GM19043 (cell line): Measurements from ENCODE around the gene NUDC.
"Not testable (repeated sequence)": the region's sequence is repeated elsewhere in the genome, so short reads cannot be mapped to it uniquely, and the experiment has no call there.

Experiments used
- ATAC-seq: cut with Tn5 transposase; IDR thresholded peaks from one replicate; pipeline ENCODE4 v1.9.1; 2021; ENCODE audit warnings: low read depth; ENCODE audit not compliant: unreplicated experiment

Gene NUDC

DNA sequence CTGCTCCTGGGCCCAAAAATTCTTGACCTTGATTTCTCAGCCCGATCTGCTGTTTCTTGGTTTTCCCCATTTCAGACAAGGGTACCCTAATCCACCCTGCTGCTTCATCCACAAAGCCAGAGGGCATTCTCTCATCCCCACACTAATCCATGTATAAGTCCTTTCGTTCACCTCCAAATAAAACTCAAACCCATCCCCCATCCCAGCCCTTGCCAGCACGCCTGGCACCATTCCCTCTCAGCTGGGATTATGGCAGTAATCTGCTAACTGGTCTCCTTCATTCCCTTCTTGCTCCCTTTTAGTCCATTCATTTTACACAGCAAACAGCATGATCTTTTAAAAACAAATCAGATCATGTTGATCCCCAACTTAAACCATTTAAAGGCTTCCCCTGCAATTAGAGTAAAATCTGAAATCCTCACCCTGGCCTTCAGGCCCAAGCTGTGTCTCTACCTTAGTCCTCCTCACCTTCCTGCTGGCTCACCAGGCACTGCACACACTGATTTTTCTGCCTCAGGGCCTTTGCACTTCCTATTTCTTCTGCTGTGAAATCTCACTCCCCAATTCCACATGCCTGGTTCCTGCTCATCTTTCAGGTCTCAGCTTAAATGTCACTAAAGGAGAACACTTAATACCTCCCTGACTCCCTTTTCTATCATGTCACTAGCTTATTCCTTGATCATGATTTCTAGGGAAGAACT, 59.8 kb downstream of the NUDC start:
- no peak for ATAC-seq

DNA sequence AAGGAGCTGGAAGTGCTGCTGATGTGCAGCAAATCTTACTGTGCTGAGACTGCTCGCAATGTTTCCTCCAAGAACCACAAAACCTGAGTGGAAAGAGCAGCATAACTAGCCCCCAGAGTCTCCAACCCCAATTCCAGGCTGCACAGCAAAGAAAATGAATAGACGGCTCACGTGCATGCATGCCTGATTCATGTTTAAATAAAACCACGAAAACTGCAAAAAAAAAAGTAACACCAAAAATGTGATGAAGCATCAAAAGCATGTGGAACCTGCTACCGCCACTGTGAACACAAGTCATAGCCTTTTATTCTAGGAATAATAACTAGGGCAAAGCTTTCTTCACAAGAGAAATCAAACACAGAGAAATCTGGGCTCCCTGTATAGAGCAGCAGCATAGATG, 62.3 kb downstream of the NUDC start:
- ATAC-seq, result no peak

DNA sequence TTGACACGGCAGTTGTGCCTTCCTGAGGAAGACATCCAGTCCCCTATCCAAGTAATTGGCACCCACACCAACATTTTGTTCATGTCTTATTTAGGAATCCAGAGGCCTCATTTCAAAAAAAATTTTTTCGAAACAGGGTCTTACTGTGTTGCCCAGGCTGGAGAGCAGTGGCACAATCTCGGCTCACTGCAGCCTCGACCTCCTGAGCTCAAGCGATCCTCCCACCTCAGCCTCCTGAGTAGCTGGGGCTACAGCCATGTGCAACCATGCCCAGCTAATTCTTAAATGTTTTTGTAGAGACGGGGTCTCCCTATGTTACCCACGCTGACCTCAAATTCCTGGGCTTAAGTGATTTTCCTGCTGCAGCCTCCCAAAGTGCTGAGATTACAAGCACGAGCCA, 62.7 kb downstream of the NUDC start:
- ATAC-seq, result no peak

DNA sequence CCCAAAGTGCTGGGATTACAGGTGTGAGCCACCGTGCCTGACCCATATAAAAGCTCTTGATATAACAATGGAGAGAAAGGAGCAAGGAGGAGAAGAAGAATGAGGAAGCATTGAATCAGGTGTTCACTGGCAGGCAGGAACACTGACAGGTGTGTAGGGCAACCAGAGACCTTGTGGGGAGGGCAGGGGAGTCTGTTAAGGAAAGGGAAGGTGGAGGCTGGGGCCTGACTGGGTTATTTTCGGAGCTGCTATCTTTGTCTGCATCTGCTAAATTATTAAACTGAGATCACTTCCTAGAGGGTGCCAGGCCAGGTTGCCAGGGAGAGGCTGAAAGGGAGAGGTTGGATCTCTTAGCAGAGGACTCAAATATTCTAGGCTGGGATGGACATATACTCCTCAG, 65.1 kb downstream of the NUDC start:
- ATAC-seq, result no peak

DNA sequence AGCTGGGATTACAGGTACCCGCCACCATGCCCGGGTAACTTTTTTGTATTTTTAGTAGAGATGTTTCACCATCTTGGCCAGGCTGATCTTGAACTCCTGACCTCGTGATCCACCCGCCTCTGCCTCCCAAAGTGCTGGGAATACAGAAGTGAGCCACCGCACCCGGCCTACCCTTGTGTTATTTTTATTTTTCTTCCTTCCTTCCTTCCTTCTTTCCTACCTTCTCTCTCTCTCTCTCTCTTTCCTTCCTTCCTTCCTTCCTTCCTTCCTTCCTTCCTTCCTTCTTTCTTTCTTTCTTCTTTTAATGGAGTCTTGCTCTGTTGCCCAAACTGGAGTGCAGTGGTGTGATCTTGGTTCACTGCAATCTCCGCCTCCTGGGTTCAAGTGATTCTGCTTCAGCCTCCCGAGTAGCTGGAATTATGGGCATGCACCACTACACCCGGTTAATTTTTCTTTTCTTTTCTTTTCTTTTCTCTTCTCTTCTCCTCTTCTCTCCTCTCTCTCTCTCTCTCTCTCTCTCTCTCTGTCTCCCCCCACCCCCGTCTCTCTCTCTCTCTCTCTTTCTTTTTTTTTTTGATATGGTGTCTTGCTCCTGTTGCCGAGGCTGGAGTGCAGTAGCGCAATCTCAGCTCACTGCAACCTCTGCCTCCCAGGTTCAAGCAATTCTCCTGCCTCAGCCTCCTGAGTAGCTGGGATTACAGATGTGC, 68.0 kb downstream of the NUDC start:
- ATAC-seq, result not testable (repeated sequence)

DNA sequence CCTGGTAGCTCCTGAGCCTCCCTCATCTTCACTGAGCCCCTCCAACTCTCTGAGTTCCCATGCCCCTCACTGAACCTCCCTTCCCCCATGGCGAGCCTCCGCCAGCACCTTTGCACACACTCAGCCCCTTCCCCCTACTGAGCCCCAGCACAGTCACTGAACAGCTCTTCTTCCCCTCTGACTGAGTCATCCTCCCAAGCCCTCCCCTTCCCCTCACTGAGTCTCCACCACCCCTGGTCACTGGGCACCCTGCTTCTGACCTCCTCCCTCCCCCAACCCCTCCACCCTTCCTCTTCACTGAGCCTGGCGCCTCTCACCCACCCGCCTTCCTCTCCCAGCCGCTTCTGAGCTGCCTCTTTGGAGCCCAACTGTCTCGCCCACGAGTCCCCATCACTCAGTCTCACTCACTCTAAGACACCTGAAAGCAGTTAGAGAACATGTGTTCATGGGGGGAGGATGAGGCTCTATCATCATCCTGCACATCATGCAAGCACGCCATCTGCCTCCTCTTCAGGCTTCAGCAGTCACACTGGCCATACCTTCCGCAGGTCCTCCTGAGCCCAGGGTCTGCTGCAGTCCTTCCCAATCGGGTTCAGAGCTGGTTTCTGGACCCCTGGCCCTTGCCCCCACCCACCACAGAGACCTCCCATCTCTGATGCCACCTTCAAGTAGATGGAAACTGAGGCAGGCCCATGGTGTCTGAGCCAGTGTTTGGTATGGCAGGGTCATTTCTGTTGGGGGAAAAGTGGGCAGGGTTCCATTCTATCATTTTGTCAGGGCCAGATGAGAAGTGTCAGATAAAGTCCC, 70.0 kb downstream of the NUDC start:
- no peak for ATAC-seq

DNA sequence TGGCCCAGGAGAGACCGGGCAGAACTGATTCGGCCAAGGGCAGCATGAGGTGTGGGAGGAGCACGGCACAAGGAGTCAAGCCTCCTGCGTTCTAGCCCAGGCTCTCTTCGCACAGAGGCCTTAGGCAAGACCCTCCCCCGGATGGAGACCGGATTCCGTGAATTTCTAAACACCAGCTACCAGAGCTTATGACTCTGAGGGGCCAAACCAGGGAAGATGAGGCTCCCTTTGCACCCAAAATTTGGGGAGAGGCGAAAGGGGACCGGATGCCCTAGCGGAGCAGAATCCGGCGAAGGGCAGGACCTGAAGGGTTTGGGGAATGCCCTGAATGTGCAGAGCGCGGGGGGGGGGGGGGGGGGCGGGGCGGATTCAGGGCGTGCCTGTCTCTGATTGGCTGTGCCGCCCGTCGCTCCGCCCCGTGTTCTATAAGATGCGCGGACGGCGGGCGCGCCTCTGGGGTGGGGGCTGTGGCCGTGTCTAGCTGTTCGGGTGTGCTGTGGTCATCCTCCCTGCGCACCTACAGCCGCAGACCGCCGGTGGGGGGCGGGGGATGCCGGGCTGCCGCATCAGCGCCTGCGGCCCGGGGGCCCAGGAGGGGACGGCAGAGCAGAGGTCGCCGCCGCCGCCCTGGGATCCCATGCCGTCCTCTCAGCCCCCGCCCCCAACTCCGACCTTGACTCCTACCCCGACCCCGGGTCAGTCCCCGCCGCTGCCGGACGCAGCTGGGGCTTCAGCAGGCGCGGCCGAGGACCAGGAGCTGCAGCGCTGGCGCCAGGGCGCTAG, 71.9 kb downstream of the NUDC start, which contains the start of gene TRNP1:
TSS of gene TRNP1 (plus strand) at position 456 of the 783 bp plus-strand sequence. CDS start at position 551, 95 bp downstream.
- no peak for ATAC-seq

DNA sequence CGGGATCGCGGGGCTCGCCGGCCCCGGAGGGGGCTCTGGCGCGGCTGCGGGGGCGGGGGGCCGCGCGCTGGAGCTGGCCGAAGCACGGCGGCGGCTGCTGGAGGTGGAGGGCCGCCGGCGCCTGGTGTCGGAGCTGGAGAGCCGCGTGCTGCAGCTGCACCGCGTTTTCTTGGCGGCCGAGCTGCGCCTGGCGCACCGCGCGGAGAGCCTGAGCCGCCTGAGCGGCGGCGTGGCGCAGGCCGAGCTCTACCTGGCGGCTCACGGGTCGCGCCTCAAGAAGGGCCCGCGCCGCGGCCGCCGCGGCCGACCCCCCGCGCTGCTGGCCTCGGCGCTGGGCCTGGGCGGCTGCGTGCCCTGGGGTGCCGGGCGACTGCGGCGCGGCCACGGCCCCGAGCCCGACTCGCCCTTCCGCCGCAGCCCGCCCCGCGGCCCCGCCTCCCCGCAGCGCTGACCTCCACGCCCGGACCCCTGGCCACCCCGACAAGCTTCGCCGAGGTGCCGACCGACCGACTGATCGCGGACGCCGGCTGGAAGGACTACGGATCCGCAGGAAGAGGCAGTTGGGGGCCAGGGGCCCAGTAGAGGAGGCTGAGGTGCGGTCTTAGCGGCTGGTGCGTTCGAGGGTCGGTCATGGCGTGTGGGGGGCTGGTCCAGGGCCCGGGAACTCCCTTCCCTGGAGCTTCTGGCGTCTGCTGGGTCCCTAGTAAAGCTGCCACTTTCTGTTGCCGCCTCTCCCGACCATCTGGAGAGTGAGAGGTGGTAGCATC, 72.7 kb downstream of the NUDC start:
- no peak for ATAC-seq

DNA sequence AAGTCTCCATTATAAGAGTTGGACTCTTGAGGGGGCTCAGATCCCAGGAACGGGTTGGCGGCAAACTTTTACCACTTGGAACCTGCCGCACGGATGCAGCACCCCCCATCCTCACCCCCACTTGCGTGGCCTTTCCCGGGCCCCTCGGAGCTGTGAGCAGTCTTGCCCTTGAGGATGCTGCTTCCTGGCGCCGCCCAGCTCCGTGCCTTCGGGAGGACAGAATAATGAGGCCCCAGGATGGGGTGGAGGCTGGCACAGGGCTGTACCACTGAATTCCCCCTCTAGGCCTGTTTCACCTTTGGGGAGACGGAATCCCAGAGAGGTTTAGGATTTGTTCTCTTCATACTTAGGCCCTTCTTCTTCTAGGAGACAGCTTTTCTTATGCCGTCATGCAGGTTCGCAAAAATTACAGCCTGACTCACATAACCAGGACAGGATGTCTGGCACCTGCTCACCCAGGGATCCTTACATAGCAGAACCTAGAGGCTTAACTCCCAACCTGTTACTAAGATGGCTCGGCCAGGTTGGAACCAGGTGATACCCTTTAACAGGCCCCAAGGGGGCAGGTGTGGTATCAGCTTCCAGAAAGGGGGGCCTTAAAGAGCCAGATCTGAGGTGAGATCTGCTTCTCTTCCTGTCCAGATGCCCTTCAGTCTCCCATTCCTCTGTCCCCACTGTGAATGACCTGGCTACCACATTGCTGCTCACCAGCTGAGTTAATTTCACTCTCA, 73.4 kb downstream of the NUDC start:
- no peak for ATAC-seq

DNA sequence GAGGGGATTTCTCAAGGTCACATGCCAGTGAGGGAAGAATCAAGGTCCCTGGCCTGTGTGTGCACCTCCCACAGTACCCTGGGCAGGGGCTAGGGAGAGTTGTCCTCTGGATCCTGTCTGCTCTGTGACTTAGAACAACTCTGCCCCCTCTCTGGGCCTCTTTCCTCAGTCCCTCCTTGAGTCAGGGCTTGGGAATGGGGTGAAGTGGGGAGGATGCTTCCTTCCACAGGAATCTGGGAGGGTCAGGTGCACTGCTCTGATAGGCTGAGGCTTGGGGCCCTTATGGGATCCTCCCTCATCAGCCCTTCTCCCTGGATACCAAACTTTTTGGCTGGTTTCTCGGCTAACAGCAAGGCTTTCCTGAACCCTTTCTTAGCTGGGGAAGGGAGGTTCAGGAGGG, 74.5 kb downstream of the NUDC start:
- no peak for ATAC-seq
